Transverse colon (tissue), 4 donors: ENCODE results near the gene NCBP2. TPM values are rescaled to one million over a fixed set of nuclear protein-coding genes. Genes with fewer than 3 reads are reported as not detected.

Source experiments
- DNase-seq: peaks from one replicate; pipeline ENCODE4 v3.0.0-alpha.2; 2019
- H3K27ac ChIP-seq, 4 donors: fragments of 200-600 bp; sonication (generic); 2 replicates each; pipeline ENCODE4 v1.5.1; 2016 to 2018; ENCODE audit warnings: inconsistent platforms in 4 of 4
- H3K27me3 ChIP-seq: fragments of 200-600 bp; sonication (generic); 2 replicates; pipeline ENCODE4 v1.5.1; 2017; ENCODE audit warnings: inconsistent platforms
- H3K36me3 ChIP-seq, 4 donors: fragments of 200-600 bp; sonication (generic); 2 replicates each; pipeline ENCODE4 v1.5.1; 2017 to 2019; ENCODE audit warnings: inconsistent platforms in 4 of 4
- H3K4me1 ChIP-seq, 4 donors: fragments of 200-600 bp; sonication (generic); 2 replicates each; pipeline ENCODE4 v1.5.1; 2017 to 2020; ENCODE audit warnings: inconsistent platforms in 4 of 4
- H3K4me3 ChIP-seq, 4 donors: fragments of 200-600 bp; sonication (generic); 1 replicate in 1 of 4; 2 replicates in 3 of 4; pipeline versions ENCODE4 v1.5.1 to v1.6.1; 2017 to 2019; ENCODE audit warnings: inconsistent platforms in 4 of 4
- H3K9me3 ChIP-seq, 2 donors: fragments of 200-600 bp; sonication (generic); 2 replicates each; pipeline ENCODE4 v1.5.1; 2017 to 2019; ENCODE audit warnings: inconsistent platforms in 2 of 2
- EP300 ChIP-seq: sonication (generic); formaldehyde crosslinking; IDR thresholded peaks from one replicate; pipeline ENCODE4 v1.6.1; 2017; ENCODE audit warnings: antibody characterized with exemption, low read depth
- POLR2A ChIP-seq: fragments of 450-650 bp; IDR thresholded peaks from one replicate; pipeline ENCODE4 v1.6.1; 2016; ENCODE audit warnings: antibody characterized with exemption, mild to moderate bottlenecking, moderate library complexity
- POLR2AphosphoS5 ChIP-seq, 3 donors: sonication (generic); formaldehyde crosslinking; IDR thresholded peaks; one replicate each; pipeline ENCODE4 v1.6.1; 2016; ENCODE audit warnings: antibody characterized with exemption in 3 of 3
- WGBS, 2 donors: methylation state at CpG; one replicate each; pipeline ENCODE4 v1.1.5; 2018; ENCODE audit warnings: low coverage in 1 of 2; 5-methylcytosine and 5-hydroxymethylcytosine counted together
- in situ Hi-C, 4 donors: fragments of 200-750 bp; cut with MboI; loops; one replicate each; pipeline versions ENCODE4 v1.15.0 to v1.15.1; 2017; ENCODE audit warnings: low sequenced_read_pairs in 3 of 4, low pct_ligation_motif_present in 1 of 4, low pct_unique_long_range_greater_than_20kb in 1 of 4
- intact Hi-C: fragments of 100-400 bp; cut with DNase I; formaldehyde crosslinking; loops from one replicate; pipeline ENCODE4 v1.15.1; 2023; ENCODE audit warnings: low total_unique reads
- total RNA-seq, 4 donors: library from RNA; depleted of rRNA; stranded (reverse); fragments of >200 nt; gene quantifications; one replicate each; pipeline ENCODE4 v1.1.0, GENCODE V29; 2016
- TF ChIP-seq, protein P1 (sequence below), 5 experiments: fragments of 200-600 bp in 3 of 5; fragments of 450-650 bp in 2 of 5; sonication (generic) in 3 of 5; IDR thresholded peaks; 1 replicate in 2 of 5; 2 replicates in 3 of 5; pipeline ENCODE4 v1.5.1; 2016 to 2017; ENCODE audit warnings: antibody characterized with exemption in 5 of 5, inconsistent platforms in 3 of 5, mild to moderate bottlenecking in 2 of 5, moderate library complexity in 1 of 5

NCBP2 gene
- total RNA-seq, 4 donors from 2014 or later = 6.8 to 36.9 (median 31.8) TPM

DNA sequence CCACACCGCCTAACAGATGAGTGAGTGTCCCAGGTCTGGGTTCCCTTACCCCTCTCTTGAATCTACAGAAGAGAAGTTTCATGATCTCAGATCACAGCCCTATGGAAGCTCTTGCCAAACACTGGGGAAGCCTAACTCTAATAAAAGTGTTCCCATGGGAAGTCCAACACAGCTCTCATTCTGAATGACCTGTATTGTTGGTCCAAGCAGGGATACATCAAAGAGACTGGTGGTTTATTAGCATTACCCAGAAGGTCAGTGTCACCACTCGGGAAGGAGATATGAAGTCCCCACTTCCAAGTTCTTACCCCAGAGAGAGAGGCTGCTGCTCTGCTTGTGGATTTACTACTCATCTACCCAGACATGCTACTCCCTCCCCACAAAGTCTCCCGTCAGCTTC lies 9.0 kb upstream of the NCBP2 start:
- WGBS, 2 donors = 96 to 100% methylated on average over 2 to 3 of the region's 3 CpGs
- Histone ChIP-seq H3K9me3 (no peaks in the 10 kb centered on the region), H3K36me3 (peaks cover 0 to 6% (median 2%) of the 10 kb centered on the region in 4 donors), H3K4me1 (no peaks in the 10 kb centered on the region), H3K27ac (no peak overlapping the region), H3K27me3 (no peaks in the 10 kb centered on the region), H3K4me3 (no peak overlapping the region)
- in situ Hi-C loops = loop anchor here in 3 of 4 donors (10.0 to 25.0 kb wide), 3 partner anchors 97 to 339 kb away; no protein-coding TSS in a partner anchor
- intact Hi-C loops = no loop called here
- DNase-seq = no peak
- TF ChIP-seq EP300 = no peak
- TF ChIP-seq POLR2A = no peak
- TF ChIP-seq, protein P1, sequence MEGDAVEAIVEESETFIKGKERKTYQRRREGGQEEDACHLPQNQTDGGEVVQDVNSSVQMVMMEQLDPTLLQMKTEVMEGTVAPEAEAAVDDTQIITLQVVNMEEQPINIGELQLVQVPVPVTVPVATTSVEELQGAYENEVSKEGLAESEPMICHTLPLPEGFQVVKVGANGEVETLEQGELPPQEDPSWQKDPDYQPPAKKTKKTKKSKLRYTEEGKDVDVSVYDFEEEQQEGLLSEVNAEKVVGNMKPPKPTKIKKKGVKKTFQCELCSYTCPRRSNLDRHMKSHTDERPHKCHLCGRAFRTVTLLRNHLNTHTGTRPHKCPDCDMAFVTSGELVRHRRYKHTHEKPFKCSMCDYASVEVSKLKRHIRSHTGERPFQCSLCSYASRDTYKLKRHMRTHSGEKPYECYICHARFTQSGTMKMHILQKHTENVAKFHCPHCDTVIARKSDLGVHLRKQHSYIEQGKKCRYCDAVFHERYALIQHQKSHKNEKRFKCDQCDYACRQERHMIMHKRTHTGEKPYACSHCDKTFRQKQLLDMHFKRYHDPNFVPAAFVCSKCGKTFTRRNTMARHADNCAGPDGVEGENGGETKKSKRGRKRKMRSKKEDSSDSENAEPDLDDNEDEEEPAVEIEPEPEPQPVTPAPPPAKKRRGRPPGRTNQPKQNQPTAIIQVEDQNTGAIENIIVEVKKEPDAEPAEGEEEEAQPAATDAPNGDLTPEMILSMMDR (IDR thresholded peaks at IDR 0.05) = no peak
- no peak for TF ChIP-seq POLR2AphosphoS5 (IDR thresholded peaks at IDR 0.05)

DNA sequence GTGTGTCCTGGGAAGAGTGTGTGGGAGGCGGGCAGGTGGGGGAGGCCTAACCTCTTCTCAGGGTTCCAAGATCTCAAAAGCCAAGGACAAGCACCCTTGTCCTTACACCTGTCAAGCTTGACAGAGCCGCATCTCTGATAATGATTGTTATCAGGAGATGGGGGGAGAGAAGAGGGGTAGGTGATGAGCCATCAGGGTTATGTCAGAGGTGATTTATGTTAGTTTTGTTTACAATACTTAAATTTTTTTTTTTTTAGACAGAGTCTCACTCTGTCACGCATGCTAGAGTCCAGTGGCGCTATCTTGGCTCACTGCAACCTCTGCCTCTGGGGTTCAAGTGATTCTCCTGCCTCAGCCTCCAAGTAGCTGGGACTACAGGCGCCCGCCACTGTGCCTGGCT lies 7.4 kb upstream of the NCBP2 start:
- no peaks in the 10 kb centered on the region for H3K9me3 ChIP-seq
- in situ Hi-C loops (loop anchor here in 3 of 4 donors (10.0 to 25.0 kb wide), 3 partner anchors 95 to 337 kb away; no protein-coding TSS in a partner anchor), intact Hi-C loops (no loop called here)
- peaks cover 0 to 10% (median 0%) of the 10 kb centered on the region in 4 donors for H3K4me1 ChIP-seq
- H3K27ac ChIP-seq = no peak overlapping the region
- no peak overlapping the region for H3K4me3 ChIP-seq
- peaks cover 0 to 6% (median 2%) of the 10 kb centered on the region in 4 donors for H3K36me3 ChIP-seq
- TF ChIP-seq, protein P1 (IDR thresholded peaks at IDR 0.05) = no peak
- no peak for TF ChIP-seq POLR2A
- no peak for TF ChIP-seq EP300
- no peaks in the 10 kb centered on the region for H3K27me3 ChIP-seq
- WGBS, 2 donors = 91% methylated on average over 6 of the region's 6 CpGs; no CpG with 5 or more reads in 1 of the 2 donors
- no peak for DNase-seq

DNA sequence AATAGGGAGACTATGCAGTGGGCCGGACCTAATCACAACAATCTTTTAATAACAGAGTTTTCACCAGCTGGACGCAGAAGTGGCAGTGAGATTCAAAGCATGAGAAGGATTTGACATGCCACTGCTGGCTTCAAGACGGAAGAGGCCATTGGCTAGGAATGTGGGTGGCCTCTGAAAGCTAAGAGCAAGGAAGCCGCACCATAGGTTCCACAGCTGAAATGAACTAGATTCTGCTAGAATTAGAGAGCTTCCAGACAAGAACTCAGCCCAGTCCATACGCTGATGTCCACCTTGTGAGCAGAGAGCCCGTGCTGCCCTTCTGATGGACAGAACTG lies 6.9 kb upstream of the NCBP2 start:
- peaks cover 0 to 13% (median 0%) of the 10 kb centered on the region in 4 donors for H3K4me1 ChIP-seq
- in situ Hi-C loops = no loop called here
- intact Hi-C loops = no loop called here
- H3K4me3 ChIP-seq = no peak overlapping the region
- no peak for TF ChIP-seq POLR2A
- no peak for TF ChIP-seq EP300
- TF ChIP-seq, protein P1 (IDR thresholded peaks at IDR 0.05) = no peak
- no peak for DNase-seq
- H3K36me3 ChIP-seq = peaks cover 0 to 6% (median 2%) of the 10 kb centered on the region in 4 donors
- no peaks in the 10 kb centered on the region for H3K27me3 ChIP-seq
- no peak overlapping the region for H3K27ac ChIP-seq
- WGBS, 2 donors = 80% methylated on average over 6 of the region's 6 CpGs; no CpG with 5 or more reads in 1 of the 2 donors
- H3K9me3 ChIP-seq = no peaks in the 10 kb centered on the region

DNA sequence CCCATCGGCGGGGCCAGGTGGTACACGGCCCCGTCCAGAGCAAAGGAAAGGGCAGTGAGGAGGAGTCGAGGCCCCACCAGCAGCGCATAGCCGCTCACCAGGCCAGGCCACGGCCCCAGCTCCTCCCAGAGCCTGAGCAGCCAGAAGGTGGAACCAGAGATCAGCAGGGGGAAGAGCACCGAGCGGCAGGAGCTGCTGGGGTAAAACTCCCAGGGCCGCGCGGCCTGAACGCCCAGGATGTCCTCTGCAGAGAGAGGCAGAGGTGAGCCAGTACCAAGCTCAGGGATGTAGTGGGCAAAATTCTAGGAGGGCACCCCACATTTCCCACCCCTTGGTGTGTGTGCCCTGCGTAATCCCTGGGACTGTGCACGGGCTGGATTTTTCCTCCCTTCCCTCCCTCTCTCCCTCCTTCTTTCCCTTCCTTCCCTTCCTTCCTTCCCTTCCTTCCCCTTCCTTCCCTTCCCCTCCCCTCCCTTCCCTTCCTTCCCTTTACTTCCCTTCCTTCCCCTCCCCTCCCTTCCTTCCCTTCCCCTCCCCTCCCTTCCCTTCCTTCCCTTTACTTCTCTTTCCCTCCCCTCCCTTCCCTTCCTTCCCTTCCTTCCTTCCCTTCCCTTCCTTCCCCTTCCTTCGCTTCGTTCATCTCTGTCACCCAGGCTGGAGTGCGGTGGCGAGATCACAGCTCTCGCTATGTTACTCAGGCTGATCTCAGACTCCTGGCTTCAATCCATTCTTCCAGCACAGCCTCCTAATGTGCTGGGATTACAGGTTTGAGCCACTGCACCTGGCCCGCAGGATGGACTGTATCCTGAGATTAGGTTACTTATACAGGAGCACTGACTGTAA lies 6.3 kb upstream of the NCBP2 start:
- in situ Hi-C loops (no loop called here), intact Hi-C loops (no loop called here)
- Histone ChIP-seq H3K9me3 (no peaks in the 10 kb centered on the region), H3K36me3 (peaks cover 0 to 6% (median 2%) of the 10 kb centered on the region in 4 donors), H3K27me3 (no peaks in the 10 kb centered on the region), H3K27ac (no peak overlapping the region), H3K4me3 (no peak overlapping the region), H3K4me1 (peaks cover under 1 to 19% (median 2%) of the 10 kb centered on the region in 4 donors)
- WGBS, 2 donors = 68 to 100% methylated on average over 1 to 22 of the region's 22 CpGs
- no peak for DNase-seq
- TF ChIP-seq, protein P1 (IDR thresholded peaks at IDR 0.05) = peak in 2 of 5 experiments; percentile 19 to 26
- TF ChIP-seq POLR2A (no peak), POLR2AphosphoS5 (IDR thresholded peaks at IDR 0.05) (no peak), EP300 (no peak)
